ENCODE results near the gene SPDYE4. TPM values are rescaled to one million over a fixed set of nuclear protein-coding genes. Genes with fewer than 3 reads are reported as not detected.

The SPDYE4 gene
- polyA plus RNA-seq, 1 of the 3 experiments (the other 2 are of a cell fraction): not detected

DNA sequence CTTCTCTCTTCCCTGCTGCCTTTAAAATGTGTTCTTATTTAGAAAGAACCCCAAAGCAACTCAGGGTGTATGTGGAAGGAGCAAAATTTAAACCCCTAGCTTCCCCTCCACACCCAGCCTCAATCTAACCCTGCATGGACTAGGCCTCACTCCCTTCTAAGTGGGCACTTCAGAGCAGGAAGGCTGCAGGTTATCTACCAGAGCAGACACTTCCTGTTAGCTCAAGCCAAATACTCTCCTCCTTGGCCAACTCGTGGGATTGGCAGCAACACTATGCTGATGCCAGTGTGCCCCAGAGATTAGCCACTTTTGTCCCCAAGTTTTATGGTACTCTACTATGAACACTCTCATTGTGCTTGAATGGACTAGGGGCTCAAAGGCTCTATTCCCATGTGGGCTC is 49.3 kb downstream of the SPDYE4 start:
- CTCF ChIA-PET: interaction anchor here (0.7 to 3.1 kb wide), 5 partner anchors 8 to 229 kb away, joined by 3 to 15 read pairs (median 4); no protein-coding TSS in a partner anchor
- Histone ChIP-seq H3K79me2 (ENCODE audit: insufficient read depth) (no peaks in the 10 kb centered on the region), H2AFZ (ENCODE audit: low read depth) (no peak overlapping the region), H3K9me2 (no peaks in the 10 kb centered on the region), H3K4me1 (ENCODE audit: control insufficient read depth in 1 of 2, insufficient read depth in 2 of 2, low read depth in 1 of 2, low read length in 1 of 2) (peaks cover 0 to 9% of the 10 kb centered on the region in 2 experiments; a peak in 1 of 4 replicates), H3K27ac (ENCODE audit: low read depth in 2 of 2, low read length in 1 of 2) (no peak overlapping the region), H4K20me1 (ENCODE audit: insufficient read depth) (no peaks in the 10 kb centered on the region), H3K27me3 (ENCODE audit: insufficient read depth) (no peaks in the 10 kb centered on the region; the same call in none of the 2 replicates), H3K9ac (no peak overlapping the region), H3F3A (replicated peaks; ENCODE audit: insufficient read depth) (no peaks in the 10 kb centered on the region), H3K9me3 (no peaks in the 10 kb centered on the region), H3K4me2 (no peak overlapping the region), H3K4me3 (ENCODE audit: low read depth in 2 of 2, low read length in 1 of 2) (no peak overlapping the region), H3K36me3 (replicated peaks in 1 of 2; ENCODE audit: control insufficient read depth in 1 of 2, insufficient read depth in 2 of 2, low read length in 1 of 2) (no peaks in the 10 kb centered on the region)
- WGBS (ENCODE audit: low lambda C conversion rate): 67% methylated on average over 1 of the region's 1 CpG
- TF ChIP-seq, protein P1, sequence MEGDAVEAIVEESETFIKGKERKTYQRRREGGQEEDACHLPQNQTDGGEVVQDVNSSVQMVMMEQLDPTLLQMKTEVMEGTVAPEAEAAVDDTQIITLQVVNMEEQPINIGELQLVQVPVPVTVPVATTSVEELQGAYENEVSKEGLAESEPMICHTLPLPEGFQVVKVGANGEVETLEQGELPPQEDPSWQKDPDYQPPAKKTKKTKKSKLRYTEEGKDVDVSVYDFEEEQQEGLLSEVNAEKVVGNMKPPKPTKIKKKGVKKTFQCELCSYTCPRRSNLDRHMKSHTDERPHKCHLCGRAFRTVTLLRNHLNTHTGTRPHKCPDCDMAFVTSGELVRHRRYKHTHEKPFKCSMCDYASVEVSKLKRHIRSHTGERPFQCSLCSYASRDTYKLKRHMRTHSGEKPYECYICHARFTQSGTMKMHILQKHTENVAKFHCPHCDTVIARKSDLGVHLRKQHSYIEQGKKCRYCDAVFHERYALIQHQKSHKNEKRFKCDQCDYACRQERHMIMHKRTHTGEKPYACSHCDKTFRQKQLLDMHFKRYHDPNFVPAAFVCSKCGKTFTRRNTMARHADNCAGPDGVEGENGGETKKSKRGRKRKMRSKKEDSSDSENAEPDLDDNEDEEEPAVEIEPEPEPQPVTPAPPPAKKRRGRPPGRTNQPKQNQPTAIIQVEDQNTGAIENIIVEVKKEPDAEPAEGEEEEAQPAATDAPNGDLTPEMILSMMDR (IDR thresholded peaks at IDR 0.05): no peak
- TF ChIP-seq RXRA (IDR thresholded peaks at IDR 0.05; ENCODE audit: borderline replicate concordance, low read depth): no peak
- TF ChIP-seq, protein P2, sequence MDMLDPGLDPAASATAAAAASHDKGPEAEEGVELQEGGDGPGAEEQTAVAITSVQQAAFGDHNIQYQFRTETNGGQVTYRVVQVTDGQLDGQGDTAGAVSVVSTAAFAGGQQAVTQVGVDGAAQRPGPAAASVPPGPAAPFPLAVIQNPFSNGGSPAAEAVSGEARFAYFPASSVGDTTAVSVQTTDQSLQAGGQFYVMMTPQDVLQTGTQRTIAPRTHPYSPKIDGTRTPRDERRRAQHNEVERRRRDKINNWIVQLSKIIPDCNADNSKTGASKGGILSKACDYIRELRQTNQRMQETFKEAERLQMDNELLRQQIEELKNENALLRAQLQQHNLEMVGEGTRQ (IDR thresholded peaks at IDR 0.05; ENCODE audit: borderline replicate concordance, low read depth, low read length): no peak
- TF ChIP-seq, protein P3, sequence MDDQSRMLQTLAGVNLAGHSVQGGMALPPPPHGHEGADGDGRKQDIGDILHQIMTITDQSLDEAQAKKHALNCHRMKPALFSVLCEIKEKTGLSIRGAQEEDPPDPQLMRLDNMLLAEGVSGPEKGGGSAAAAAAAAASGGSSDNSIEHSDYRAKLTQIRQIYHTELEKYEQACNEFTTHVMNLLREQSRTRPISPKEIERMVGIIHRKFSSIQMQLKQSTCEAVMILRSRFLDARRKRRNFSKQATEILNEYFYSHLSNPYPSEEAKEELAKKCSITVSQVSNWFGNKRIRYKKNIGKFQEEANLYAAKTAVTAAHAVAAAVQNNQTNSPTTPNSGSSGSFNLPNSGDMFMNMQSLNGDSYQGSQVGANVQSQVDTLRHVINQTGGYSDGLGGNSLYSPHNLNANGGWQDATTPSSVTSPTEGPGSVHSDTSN (IDR thresholded peaks at IDR 0.05): no peak
- no peak for DNase-seq
- POLR2A ChIA-PET: no interaction called here

DNA sequence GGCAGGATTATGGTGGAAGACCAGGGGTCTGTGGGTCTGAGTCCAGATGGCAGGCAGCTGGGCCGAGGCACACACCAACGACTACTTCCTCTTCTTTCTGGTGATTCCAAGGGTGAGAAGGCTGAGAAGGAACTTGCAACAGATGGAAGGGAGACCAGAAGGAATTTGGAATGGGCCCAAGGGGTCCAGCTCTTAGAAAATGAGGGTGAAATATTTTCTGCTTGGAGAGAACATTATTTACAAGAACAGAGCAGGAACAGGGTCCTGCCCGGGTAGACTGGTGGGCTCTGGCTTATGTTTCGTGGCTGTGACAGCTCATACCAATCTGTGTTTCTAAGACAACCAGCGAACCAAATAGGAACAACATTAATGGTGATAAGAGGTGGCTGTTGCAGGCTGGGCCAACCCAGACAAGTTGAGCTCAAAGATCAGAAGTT is 50.3 kb downstream of the SPDYE4 start:
- WGBS (ENCODE audit: low lambda C conversion rate): 25% methylated on average over 5 of the region's 5 CpGs
- Histone ChIP-seq H3K9me3 (no peaks in the 10 kb centered on the region), H3K4me3 (ENCODE audit: low read depth in 2 of 2, low read length in 1 of 2) (no peak overlapping the region), H3K4me2 (no peak overlapping the region), H4K20me1 (ENCODE audit: insufficient read depth) (no peaks in the 10 kb centered on the region), H3K36me3 (replicated peaks in 1 of 2; ENCODE audit: control insufficient read depth in 1 of 2, insufficient read depth in 2 of 2, low read length in 1 of 2) (no peaks in the 10 kb centered on the region), H3F3A (replicated peaks; ENCODE audit: insufficient read depth) (no peaks in the 10 kb centered on the region), H3K9ac (no peak overlapping the region), H3K27ac (ENCODE audit: low read depth in 2 of 2, low read length in 1 of 2) (no peak overlapping the region), H3K9me2 (no peaks in the 10 kb centered on the region), H3K27me3 (ENCODE audit: insufficient read depth) (no peaks in the 10 kb centered on the region; the same call in 1 of the 2 replicates), H3K79me2 (ENCODE audit: insufficient read depth) (no peaks in the 10 kb centered on the region), H3K4me1 (ENCODE audit: control insufficient read depth in 1 of 2, insufficient read depth in 2 of 2, low read depth in 1 of 2, low read length in 1 of 2) (peaks cover 0 to 5% of the 10 kb centered on the region in 2 experiments; a peak in 1 of 4 replicates), H2AFZ (ENCODE audit: low read depth) (no peak overlapping the region)
- TF ChIP-seq RXRA (IDR thresholded peaks at IDR 0.05; ENCODE audit: borderline replicate concordance, low read depth): no peak
- peak; percentile 44 for DNase-seq
- POLR2A ChIA-PET: no interaction called here
- CTCF ChIA-PET: interaction anchor here (0.8 to 3.1 kb wide), 4 partner anchors 9 to 38 kb away, joined by 3 to 15 read pairs (median 4); no protein-coding TSS in a partner anchor
